ENCODE data around the gene CFAP107.
"Not testable (repeated sequence)": the region's sequence is repeated elsewhere in the genome, so short reads cannot be mapped to it uniquely, and the experiment has no call there.

Gene CFAP107

GRCh38 chr1:12712929-12713328 is 33.1 kb upstream of the CFAP107 start:
- H3K4me3 ChIP-seq (replicated peaks; ENCODE audit: insufficient read depth, low read length): no peak overlapping the region
- TF ChIP-seq REST (IDR thresholded peaks at IDR 0.05; ENCODE audit: insufficient replicate concordance, low read depth): no peak
- no peak for TF ChIP-seq SPI1 (IDR thresholded peaks at IDR 0.05; ENCODE audit: borderline replicate concordance, low read depth)
- TF ChIP-seq GABPA (IDR thresholded peaks at IDR 0.05; ENCODE audit: low read depth): no peak
- TF ChIP-seq CTCF (IDR thresholded peaks at IDR 0.05; ENCODE audit: insufficient read depth, low read length): no peak
- TF ChIP-seq POLR2AphosphoS5 (IDR thresholded peaks at IDR 0.05; ENCODE audit: low read depth): no peak
- H3K27ac ChIP-seq (replicated peaks): no peak overlapping the region
- no peak for DNase-seq (ENCODE audit: low read depth in 1 of 2, low spot score in 1 of 2)
- H3K27me3 ChIP-seq (ENCODE audit: insufficient read depth, poor library complexity, severe bottlenecking): no peaks in the 10 kb centered on the region

- H3K4me3 ChIP-seq (replicated peaks; ENCODE audit: insufficient read depth, low read length); H3K27ac ChIP-seq (replicated peaks); DNase-seq (ENCODE audit: low read depth in 1 of 2, low spot score in 1 of 2); H3K27me3 ChIP-seq (ENCODE audit: insufficient read depth, poor library complexity, severe bottlenecking): not testable (repeated sequence)
Measured at GRCh38 chr1:12713651-12714050, 32.3 kb upstream of the CFAP107 start.

GRCh38 chr1:12714710-12715475 is 31.1 kb upstream of the CFAP107 start:
- no peak for TF ChIP-seq CTCF (IDR thresholded peaks at IDR 0.05; ENCODE audit: insufficient read depth, low read length)
- no peak for TF ChIP-seq SPI1 (IDR thresholded peaks at IDR 0.05; ENCODE audit: borderline replicate concordance, low read depth)
- no peak for TF ChIP-seq POLR2AphosphoS5 (IDR thresholded peaks at IDR 0.05; ENCODE audit: low read depth)
- TF ChIP-seq GABPA (IDR thresholded peaks at IDR 0.05; ENCODE audit: low read depth): no peak
- TF ChIP-seq REST (IDR thresholded peaks at IDR 0.05; ENCODE audit: insufficient replicate concordance, low read depth): no peak
- no peak overlapping the region for H3K4me3 ChIP-seq (replicated peaks; ENCODE audit: insufficient read depth, low read length)
- peak in 1 of 2 experiments; percentile 74 for DNase-seq (ENCODE audit: low read depth in 1 of 2, low spot score in 1 of 2)
- H3K27ac ChIP-seq (replicated peaks): peak overlapping the region; percentile 63
- no peaks in the 10 kb centered on the region for H3K27me3 ChIP-seq (ENCODE audit: insufficient read depth, poor library complexity, severe bottlenecking)

- Histone ChIP-seq H3K27me3 (ENCODE audit: insufficient read depth, poor library complexity, severe bottlenecking) (no peaks in the 10 kb centered on the region), H3K4me3 (replicated peaks; ENCODE audit: insufficient read depth, low read length) (no peak within 1 kb of the TSS), H3K27ac (replicated peaks) (peak within 1 kb of the TSS; percentile 63)
- TF ChIP-seq POLR2AphosphoS5 (IDR thresholded peaks at IDR 0.05; ENCODE audit: low read depth) (no peak), GABPA (IDR thresholded peaks at IDR 0.05; ENCODE audit: low read depth) (no peak), SPI1 (IDR thresholded peaks at IDR 0.05; ENCODE audit: borderline replicate concordance, low read depth) (no peak), CTCF (IDR thresholded peaks at IDR 0.05; ENCODE audit: insufficient read depth, low read length) (no peak), REST (IDR thresholded peaks at IDR 0.05; ENCODE audit: insufficient replicate concordance, low read depth) (no peak)
- DNase-seq (ENCODE audit: low read depth in 1 of 2, low spot score in 1 of 2): no peak
Measured at GRCh38 chr1:12715896-12716437, 30.0 kb upstream of the CFAP107 start, which contains the start of gene AADACL3. Gene AADACL3, plus strand, starts transcription at chr1:12716110. Its CDS starts 67 bp downstream, at chr1:12716177.
